WTC11 (cell line): ENCODE measurements around the gene SLC16A8. TPM values are rescaled to one million over a fixed set of nuclear protein-coding genes. Genes with fewer than 3 reads are reported as not detected.

Experiments used
- ATAC-seq: fragments of 200-7000 bp; cut with Tn5 transposase; 2 replicates; pipeline ENCODE4 v1.10.0; 2021; ENCODE audit warnings: mild to moderate bottlenecking, moderate library complexity
- CTCF ChIA-PET: fragments of 300-600 bp; sonication (Branson Sonifier 250); formaldehyde crosslinking; loops from one replicate; lab custom pipeline; 2021; ENCODE audit warnings: antibody characterized with exemption; lab: Charles Lee
- POLR2A ChIA-PET: fragments of 350-600 bp; sonication (Branson Sonifier 250); formaldehyde crosslinking; loops from one replicate; lab custom pipeline; 2021; ENCODE audit warnings: antibody characterized with exemption; lab: Charles Lee
- DNase-seq: peaks from one replicate; pipeline ENCODE4 v3.0.0; 2021; ENCODE audit warnings: low spot score
- H3K27ac Mint-ChIP-seq: 2 replicates; pipeline ENCODE4 v1.8.0; 2021; ENCODE audit warnings: mixed read lengths
- H3K27me3 Mint-ChIP-seq: 2 replicates; pipeline ENCODE4 v1.8.0; 2021; ENCODE audit warnings: low read depth, mild to moderate bottlenecking, moderate library complexity, mixed read lengths
- H3K36me3 Mint-ChIP-seq: 2 replicates; pipeline ENCODE4 v1.8.0; 2021; ENCODE audit warnings: mixed read lengths
- H3K4me1 Mint-ChIP-seq: 2 replicates; pipeline ENCODE4 v1.8.0; 2022; ENCODE audit warnings: mixed read lengths
- H3K4me3 Mint-ChIP-seq: 2 replicates; pipeline ENCODE4 v1.8.0; 2021; ENCODE audit warnings: mild to moderate bottlenecking, moderate library complexity, mixed read lengths
- H3K9me3 Mint-ChIP-seq: 2 replicates; pipeline ENCODE4 v1.8.0; 2021; ENCODE audit warnings: mixed read lengths
- CDX4 ChIP-seq: fragments of 250-450 bp; sonication (Bioruptor Pico); IDR thresholded peaks from 2 replicates; pipeline ENCODE4 v1.9.0; 2021; ENCODE audit warnings: moderate library complexity, mild to moderate bottlenecking, inconsistent platforms, borderline replicate concordance
- CREB1 ChIP-seq: sonication (generic); formaldehyde crosslinking; IDR thresholded peaks from 2 replicates; pipeline ENCODE4 v1.8.0; 2023; ENCODE audit warnings: mild to moderate bottlenecking, missing genetic modification reagents
- E2F5 ChIP-seq: sonication (generic); formaldehyde crosslinking; IDR thresholded peaks from 2 replicates; pipeline ENCODE4 v1.8.1; 2022; ENCODE audit warnings: mild to moderate bottlenecking, moderate library complexity, missing genetic modification reagents
- FOXJ3 ChIP-seq: sonication (generic); formaldehyde crosslinking; IDR thresholded peaks from 2 replicates; pipeline ENCODE4 v1.9.0; 2021; ENCODE audit warnings: missing genetic modification reagents, mild to moderate bottlenecking, borderline replicate concordance
- FOXK1 ChIP-seq: sonication (generic); formaldehyde crosslinking; IDR thresholded peaks from 2 replicates; pipeline ENCODE4 v1.8.0; 2022; ENCODE audit warnings: mild to moderate bottlenecking, moderate library complexity, missing genetic modification reagents
- GABPB1 ChIP-seq: sonication (generic); formaldehyde crosslinking; IDR thresholded peaks from 2 replicates; pipeline ENCODE4 v1.8.1; 2023; ENCODE audit warnings: mild to moderate bottlenecking, missing genetic modification reagents
- IRF1 ChIP-seq: sonication (generic); formaldehyde crosslinking; IDR thresholded peaks from 2 replicates; pipeline ENCODE4 v1.8.0; 2023; ENCODE audit warnings: missing genetic modification reagents
- JUN ChIP-seq: sonication (generic); formaldehyde crosslinking; IDR thresholded peaks from 2 replicates; pipeline ENCODE4 v1.8.0; 2023; ENCODE audit warnings: mild to moderate bottlenecking, missing genetic modification reagents
- MXD4 ChIP-seq: fragments of 250-450 bp; sonication (Bioruptor Pico); IDR thresholded peaks from 2 replicates; pipeline ENCODE4 v1.8.0; 2021; ENCODE audit warnings: mild to moderate bottlenecking, moderate library complexity, borderline replicate concordance
- NFYB ChIP-seq: sonication (generic); formaldehyde crosslinking; conservative IDR thresholded peaks from 2 replicates; pipeline ENCODE4 v1.8.0; 2022; ENCODE audit warnings: low read depth, missing genetic modification reagents
- NR2C2 ChIP-seq: sonication (generic); formaldehyde crosslinking; IDR thresholded peaks from 2 replicates; pipeline ENCODE4 v1.8.0; 2022; ENCODE audit warnings: mild to moderate bottlenecking, missing genetic modification reagents
- PREB ChIP-seq: sonication (generic); formaldehyde crosslinking; IDR thresholded peaks from 2 replicates; pipeline ENCODE4 v1.8.1; 2022; ENCODE audit warnings: mild to moderate bottlenecking, missing genetic modification reagents, moderate library complexity, borderline replicate concordance
- PRRX2 ChIP-seq: fragments of 250-450 bp; sonication (Bioruptor Pico); IDR thresholded peaks from 2 replicates; pipeline ENCODE4 v1.8.0; 2021; ENCODE audit warnings: mild to moderate bottlenecking
- RORB ChIP-seq: fragments of 250-450 bp; sonication (Bioruptor Pico); IDR thresholded peaks from 2 replicates; pipeline ENCODE4 v1.9.0; 2021; ENCODE audit warnings: mild to moderate bottlenecking
- SMAD3 ChIP-seq: sonication (generic); formaldehyde crosslinking; IDR thresholded peaks from 2 replicates; pipeline ENCODE4 v1.8.0; 2022; ENCODE audit warnings: missing genetic modification reagents, mild to moderate bottlenecking, borderline replicate concordance
- SP1 ChIP-seq: sonication (generic); formaldehyde crosslinking; conservative IDR thresholded peaks from 2 replicates; pipeline ENCODE4 v1.8.1; 2022; ENCODE audit warnings: missing genetic modification reagents
- TCF7 ChIP-seq: sonication (generic); formaldehyde crosslinking; IDR thresholded peaks from 2 replicates; pipeline ENCODE4 v1.8.0; 2022; ENCODE audit warnings: mild to moderate bottlenecking, low read depth, missing genetic modification reagents, moderate library complexity
- TEAD1 ChIP-seq: sonication (generic); formaldehyde crosslinking; IDR thresholded peaks from 2 replicates; pipeline ENCODE4 v1.8.0; 2022; ENCODE audit warnings: mild to moderate bottlenecking, missing genetic modification reagents
- ZBTB43 ChIP-seq: sonication (generic); formaldehyde crosslinking; IDR thresholded peaks from 2 replicates; pipeline ENCODE4 v1.8.1; 2023; ENCODE audit warnings: mild to moderate bottlenecking, missing genetic modification reagents
- ZNF121 ChIP-seq: sonication (generic); formaldehyde crosslinking; IDR thresholded peaks from 2 replicates; pipeline ENCODE4 v1.8.0; 2023; ENCODE audit warnings: missing genetic modification reagents
- ZNF138 ChIP-seq: sonication (generic); formaldehyde crosslinking; conservative IDR thresholded peaks from 2 replicates; pipeline ENCODE4 v1.8.1; 2022; ENCODE audit warnings: mild to moderate bottlenecking, moderate library complexity, missing genetic modification reagents
- ZNF396 ChIP-seq: fragments of 250-450 bp; sonication (Bioruptor Pico); IDR thresholded peaks from 2 replicates; pipeline ENCODE4 v1.8.0; 2021; ENCODE audit warnings: mild to moderate bottlenecking, moderate library complexity, borderline replicate concordance
- ZNF532 ChIP-seq: fragments of 250-450 bp; sonication (Bioruptor Pico); IDR thresholded peaks from 2 replicates; pipeline ENCODE4 v1.9.0; 2021; ENCODE audit warnings: mild to moderate bottlenecking, borderline replicate concordance
- total RNA-seq: library from RNA; stranded (reverse); gene quantifications from 3 replicates; pipeline ENCODE4 v1.2.3, GENCODE V29; 2021

Gene SLC16A8
- total RNA-seq, 1 experiment from 2014 or later = 0.57 TPM

GRCh38 chr22:38051261-38051660 lies 32.7 kb downstream of the SLC16A8 start:
- H3K27me3 Mint-ChIP-seq = no peaks in the 10 kb centered on the region; the same call in 1 of the 2 replicates
- H3K4me1 Mint-ChIP-seq = peaks cover 7% of the 10 kb centered on the region
- H3K27ac Mint-ChIP-seq = no peak overlapping the region
- TF ChIP-seq E2F5 (CRISPR knock-in tag) = no peak
- TF ChIP-seq RORB = no peak
- TF ChIP-seq ZNF121 (CRISPR knock-in tag) = no peak
- TF ChIP-seq MXD4 (CRISPR knock-in tag) = no peak
- TF ChIP-seq NR2C2 = no peak
- no peak for TF ChIP-seq TCF7 (CRISPR knock-in tag)
- no peak for TF ChIP-seq ZNF138 (CRISPR knock-in tag)
- TF ChIP-seq SP1 (CRISPR knock-in tag) = no peak
- TF ChIP-seq TEAD1 (CRISPR knock-in tag) = no peak
- TF ChIP-seq ZBTB43 (CRISPR knock-in tag) = no peak
- no peak for TF ChIP-seq JUN (CRISPR knock-in tag)
- no peak for TF ChIP-seq SMAD3
- no peak for TF ChIP-seq ZNF396 (CRISPR knock-in tag)
- TF ChIP-seq NFYB (CRISPR knock-in tag) = no peak
- no peak for TF ChIP-seq PREB (CRISPR knock-in tag)
- H3K36me3 Mint-ChIP-seq = no peaks in the 10 kb centered on the region
- DNase-seq (no peak), ATAC-seq (no peak)
- H3K9me3 Mint-ChIP-seq = no peaks in the 10 kb centered on the region
- POLR2A ChIA-PET = no interaction called here
- no peak overlapping the region for H3K4me3 Mint-ChIP-seq
- CTCF ChIA-PET = interaction anchor here (0.8 to 2.6 kb wide), 17 partner anchors 20 to 222 kb away, joined by 3 to 91 read pairs (median 12); partner anchors contain the start of genes BAIAP2L2, PLA2G6, SOX10 and TMEM184B

- H3K4me3 Mint-ChIP-seq = no peak overlapping the region
- no peak overlapping the region for H3K27ac Mint-ChIP-seq
- H3K9me3 Mint-ChIP-seq = no peaks in the 10 kb centered on the region
- no peaks in the 10 kb centered on the region for H3K36me3 Mint-ChIP-seq
- no peak for ATAC-seq
- no peak for DNase-seq
- peaks cover 7% of the 10 kb centered on the region for H3K4me1 Mint-ChIP-seq
- no peaks in the 10 kb centered on the region; the same call in 1 of the 2 replicates for H3K27me3 Mint-ChIP-seq
- TF ChIP-seq PRRX2 (CRISPR knock-in tag) = no peak
- no peak for TF ChIP-seq FOXJ3 (CRISPR knock-in tag)
- CTCF ChIA-PET = interaction anchor here (1.4 to 3.2 kb wide), 2 partner anchors 17 to 47 kb away, joined by 5 to 8 read pairs; no protein-coding TSS in a partner anchor
- POLR2A ChIA-PET = interaction anchor here (0.6 kb wide), 1 partner anchor 16 kb away, joined by 3 read pairs; no protein-coding TSS in a partner anchor
These were observed 33.3 kb downstream of the SLC16A8 start for GRCh38 chr22:38050720-38051119.

- H3K27me3 Mint-ChIP-seq = no peaks in the 10 kb centered on the region; the same call in 1 of the 2 replicates
- no peaks in the 10 kb centered on the region for H3K36me3 Mint-ChIP-seq
- no peak overlapping the region for H3K4me3 Mint-ChIP-seq
- ChIA-PET POLR2A (interaction anchor here (0.6 kb wide), 1 partner anchor 16 kb away, joined by 3 read pairs; no protein-coding TSS in a partner anchor), CTCF (interaction anchor here (1.4 to 3.2 kb wide), 3 partner anchors 16 to 54 kb away, joined by 5 to 8 read pairs (median 5); no protein-coding TSS in a partner anchor)
- no peak for ATAC-seq
- DNase-seq = no peak
- no peaks in the 10 kb centered on the region for H3K9me3 Mint-ChIP-seq
- no peak overlapping the region for H3K27ac Mint-ChIP-seq
- H3K4me1 Mint-ChIP-seq = peaks cover 7% of the 10 kb centered on the region
- TF ChIP-seq GABPB1 (no peak), TEAD1 (CRISPR knock-in tag) (no peak), CREB1 (CRISPR knock-in tag) (no peak), FOXK1 (no peak), IRF1 (CRISPR knock-in tag) (no peak), CDX4 (CRISPR knock-in tag) (no peak), ZNF532 (CRISPR knock-in tag) (no peak)
These were observed 34.0 kb downstream of the SLC16A8 start for GRCh38 chr22:38049812-38050619.
